Measurements from ENCODE around the gene RADIL. TPM values are rescaled to one million over a fixed set of nuclear protein-coding genes. Genes with fewer than 3 reads are reported as not detected.

Gene RADIL
- total RNA-seq, 4 donors from 2014 or later = 0.80 to 6.2 (median 1.7) TPM

- no peak for DNase-seq
- no peaks in the 10 kb centered on the region for H3K36me3 ChIP-seq
- in situ Hi-C loops (cut with MboI; ENCODE audit: low pct_ligation_motif_present in 1 of 4, low pct_unique_long_range_greater_than_20kb in 1 of 4, low sequenced_read_pairs in 3 of 4) = no loop called here
- H3K27me3 ChIP-seq = no peaks in the 10 kb centered on the region
- TF ChIP-seq EP300 (IDR thresholded peaks at IDR 0.05; ENCODE audit: low read depth) (no peak), POLR2A (IDR thresholded peaks at IDR 0.05) (no peak), CTCF (IDR thresholded peaks at IDR 0.05) (no peak), POLR2AphosphoS5 (IDR thresholded peaks at IDR 0.05) (no peak)
- no peaks in the 10 kb centered on the region for H3K9me3 ChIP-seq
- no peaks in the 10 kb centered on the region for H3K4me1 ChIP-seq
- intact Hi-C loops (cut with DNase I; ENCODE audit: low total_unique reads) = no loop called here
- H3K4me3 ChIP-seq = no peak overlapping the region
- WGBS, 2 donors (ENCODE audit: low coverage in 1 of 2) = 76% methylated on average over 19 of the region's 19 CpGs; no CpG with 5 or more reads in 1 of the 2 donors
- no peak overlapping the region for H3K27ac ChIP-seq
Observed at GRCh38 chr7:4871930-4872675, 11.4 kb downstream of the RADIL start.

- Histone ChIP-seq H3K4me1 (no peaks in the 10 kb centered on the region), H3K27ac (no peak overlapping the region), H3K36me3 (no peaks in the 10 kb centered on the region), H3K9me3 (no peaks in the 10 kb centered on the region), H3K27me3 (no peaks in the 10 kb centered on the region), H3K4me3 (no peak overlapping the region)
- no peak for TF ChIP-seq EP300 (IDR thresholded peaks at IDR 0.05; ENCODE audit: low read depth)
- no peak for TF ChIP-seq POLR2A (IDR thresholded peaks at IDR 0.05)
- no peak for TF ChIP-seq CTCF (IDR thresholded peaks at IDR 0.05)
- no peak for TF ChIP-seq POLR2AphosphoS5 (IDR thresholded peaks at IDR 0.05)
- intact Hi-C loops (cut with DNase I; ENCODE audit: low total_unique reads) (no loop called here), in situ Hi-C loops (cut with MboI; ENCODE audit: low pct_ligation_motif_present in 1 of 4, low pct_unique_long_range_greater_than_20kb in 1 of 4, low sequenced_read_pairs in 3 of 4) (no loop called here)
- WGBS, 2 donors (ENCODE audit: low coverage in 1 of 2) = 39 to 83% methylated on average over 14 to 22 of the region's 23 CpGs
- no peak for DNase-seq
Observed at GRCh38 chr7:4871056-4871680, 12.3 kb downstream of the RADIL start.

- in situ Hi-C loops (cut with MboI; ENCODE audit: low pct_ligation_motif_present in 1 of 4, low pct_unique_long_range_greater_than_20kb in 1 of 4, low sequenced_read_pairs in 3 of 4) (no loop called here), intact Hi-C loops (cut with DNase I; ENCODE audit: low total_unique reads) (no loop called here)
- H3K27me3 ChIP-seq = peaks cover 9% of the 10 kb centered on the region
- H3K27ac ChIP-seq = no peak overlapping the region
- no peak overlapping the region for H3K4me3 ChIP-seq
- 89 to 96% methylated on average over 5 of the region's 5 CpGs for WGBS, 2 donors (ENCODE audit: low coverage in 1 of 2)
- TF ChIP-seq CTCF (IDR thresholded peaks at IDR 0.05) = no peak
- no peak for TF ChIP-seq EP300 (IDR thresholded peaks at IDR 0.05; ENCODE audit: low read depth)
- TF ChIP-seq POLR2AphosphoS5 (IDR thresholded peaks at IDR 0.05) = no peak
- TF ChIP-seq POLR2A (IDR thresholded peaks at IDR 0.05) = no peak
- no peaks in the 10 kb centered on the region for H3K4me1 ChIP-seq
- H3K9me3 ChIP-seq = no peaks in the 10 kb centered on the region
- DNase-seq = no peak
- H3K36me3 ChIP-seq = no peaks in the 10 kb centered on the region
Observed at GRCh38 chr7:4868493-4868892, 15.0 kb downstream of the RADIL start.

- H3K4me1 ChIP-seq = no peaks in the 10 kb centered on the region
- H3K36me3 ChIP-seq = no peaks in the 10 kb centered on the region
- H3K9me3 ChIP-seq = no peaks in the 10 kb centered on the region
- no peak for DNase-seq
- no peak overlapping the region for H3K27ac ChIP-seq
- TF ChIP-seq CTCF (IDR thresholded peaks at IDR 0.05) = no peak
- no peak for TF ChIP-seq POLR2A (IDR thresholded peaks at IDR 0.05)
- no peak overlapping the region for H3K4me3 ChIP-seq
- peaks cover 18% of the 10 kb centered on the region for H3K27me3 ChIP-seq
- WGBS, 2 donors (ENCODE audit: low coverage in 1 of 2) = 71 to 77% methylated on average over 4 to 9 of the region's 9 CpGs
- intact Hi-C loops (cut with DNase I; ENCODE audit: low total_unique reads) = no loop called here
- in situ Hi-C loops (cut with MboI; ENCODE audit: low pct_ligation_motif_present in 1 of 4, low pct_unique_long_range_greater_than_20kb in 1 of 4, low sequenced_read_pairs in 3 of 4) = no loop called here
Observed at GRCh38 chr7:4866528-4867496, 16.7 kb downstream of the RADIL start.
